ENCODE data around the gene CAMK2G.
A peak's percentile ranks its signal among the peaks of the same experiment; 100 is the strongest.
"Not testable (repeated sequence)": the region's sequence is repeated elsewhere in the genome, so short reads cannot be mapped to it uniquely, and the experiment has no call there.

Gene CAMK2G

DNA sequence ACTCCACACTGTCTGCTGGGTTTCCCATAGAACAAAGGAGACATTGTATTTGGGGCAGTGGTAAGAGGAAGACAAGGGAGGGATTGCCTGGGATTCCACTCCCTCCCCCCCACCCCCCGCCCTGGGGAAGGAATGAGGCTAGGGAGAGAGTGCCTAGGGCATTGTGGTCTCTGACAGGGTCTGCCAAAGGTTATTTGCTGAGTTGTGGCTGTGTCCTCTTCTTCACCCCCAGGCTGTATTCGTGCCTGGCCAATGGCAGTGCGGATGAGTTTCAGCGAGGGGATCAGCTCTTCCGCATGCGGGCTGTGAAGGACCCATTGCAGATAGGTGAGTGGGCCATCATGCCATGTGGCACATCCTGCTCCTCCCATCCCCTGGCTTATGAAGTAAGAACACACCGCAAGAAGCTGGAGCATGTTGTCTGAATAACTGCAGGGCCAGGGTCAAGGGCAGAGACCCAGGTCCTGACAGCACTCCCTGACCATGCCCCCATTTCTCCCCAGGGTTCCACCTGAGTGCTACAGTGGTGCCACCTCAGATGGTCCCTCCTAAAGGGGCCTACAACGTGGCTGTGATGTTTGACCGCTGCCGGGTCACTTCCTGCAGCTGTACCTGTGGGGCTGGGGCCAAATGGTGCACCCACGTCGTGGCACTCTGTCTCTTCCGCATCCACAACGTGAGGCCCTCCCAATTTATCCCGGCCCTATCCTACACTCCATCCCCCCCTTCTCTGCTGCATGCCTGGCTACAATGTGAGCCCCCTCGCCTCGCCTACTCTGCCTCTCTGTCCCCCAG, 85.3 kb downstream of the CAMK2G start:
- no peak for DNase-seq

DNA sequence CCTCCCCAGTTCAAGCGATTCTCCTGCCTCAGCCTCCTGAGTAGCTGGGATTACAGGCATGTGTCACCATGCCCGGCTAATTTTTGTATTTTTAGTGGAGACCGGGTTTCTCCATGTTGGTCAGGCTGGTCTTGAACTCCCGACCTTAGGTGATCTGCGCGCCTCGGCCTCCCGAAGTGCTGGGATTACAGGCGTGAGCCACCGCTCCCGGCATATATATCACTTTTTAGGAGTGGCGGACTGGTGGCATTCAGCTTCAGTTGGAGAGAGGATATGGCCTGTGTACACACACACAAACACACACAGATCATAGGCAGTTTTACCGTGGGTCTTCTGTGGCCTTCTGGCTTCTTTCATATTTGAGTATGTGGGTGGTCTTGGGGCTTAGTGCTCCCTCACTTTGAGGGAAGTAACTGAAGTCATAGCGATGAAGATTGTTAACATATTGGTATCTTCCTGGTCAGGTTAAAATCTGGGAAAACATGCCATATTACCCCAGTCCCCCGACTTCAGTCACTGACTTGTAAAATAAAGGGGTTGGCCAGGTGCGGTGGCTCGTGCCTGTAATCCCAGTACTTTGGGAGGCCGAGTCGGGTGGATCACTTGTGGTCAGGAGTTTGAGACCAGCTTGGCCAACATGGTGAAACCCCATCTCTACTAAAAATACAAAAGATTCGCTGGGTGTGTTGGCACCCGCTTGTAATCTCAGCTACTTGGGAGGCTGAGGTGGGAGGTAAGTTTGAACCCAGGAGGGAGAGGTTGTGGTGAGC, 87.1 kb downstream of the CAMK2G start:
- not testable (repeated sequence) for DNase-seq

GRCh38 chr10:73786512-73786885, 87.9 kb downstream of the CAMK2G start:
- DNase-seq, result no peak

DNA sequence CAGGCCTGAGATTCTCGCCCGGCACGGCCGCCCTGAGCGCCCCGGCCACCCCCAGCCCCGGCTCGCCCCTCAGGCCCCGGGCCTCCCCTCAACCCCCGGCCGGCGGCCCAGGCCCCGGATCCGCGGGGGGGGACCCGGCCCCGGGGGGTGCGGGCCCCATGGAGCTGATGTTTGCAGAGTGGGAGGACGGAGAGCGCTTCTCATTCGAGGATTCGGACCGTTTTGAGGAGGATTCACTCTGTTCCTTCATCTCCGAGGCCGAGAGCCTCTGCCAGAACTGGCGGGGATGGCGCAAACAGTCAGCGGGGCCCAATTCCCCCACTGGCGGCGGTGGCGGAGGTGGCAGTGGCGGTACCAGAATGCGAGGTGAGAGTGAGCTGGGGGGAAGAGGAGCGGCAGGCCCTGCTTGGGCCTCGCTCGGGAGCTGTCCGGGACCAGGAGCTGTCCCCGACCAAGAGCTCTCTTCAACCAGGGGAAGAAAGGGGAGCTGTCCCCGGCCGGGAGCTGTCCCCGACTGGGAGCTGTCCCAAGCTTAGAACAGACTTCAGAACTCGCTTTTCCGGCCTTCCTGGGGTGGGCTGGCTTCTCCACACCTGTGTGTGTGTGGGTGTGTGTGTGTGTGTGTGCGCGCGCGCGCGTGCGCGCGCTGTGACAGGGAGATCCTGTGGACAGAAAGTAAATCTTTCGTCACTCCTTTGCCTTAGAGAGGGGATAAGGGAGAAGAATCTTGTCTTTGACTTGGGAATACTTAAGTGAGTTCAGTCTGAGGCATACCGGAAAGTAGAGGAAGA, 88.4 kb downstream of the CAMK2G start:
- no peak for DNase-seq

- DNase-seq, result peak; percentile 80
Measured at GRCh38 chr10:73785211-73785720, 89.1 kb downstream of the CAMK2G start, which contains the start of gene ZSWIM8. Gene ZSWIM8 (plus strand): TSS chr10:73785606. CDS start chr10:73785879, 273 bp downstream.

DNA sequence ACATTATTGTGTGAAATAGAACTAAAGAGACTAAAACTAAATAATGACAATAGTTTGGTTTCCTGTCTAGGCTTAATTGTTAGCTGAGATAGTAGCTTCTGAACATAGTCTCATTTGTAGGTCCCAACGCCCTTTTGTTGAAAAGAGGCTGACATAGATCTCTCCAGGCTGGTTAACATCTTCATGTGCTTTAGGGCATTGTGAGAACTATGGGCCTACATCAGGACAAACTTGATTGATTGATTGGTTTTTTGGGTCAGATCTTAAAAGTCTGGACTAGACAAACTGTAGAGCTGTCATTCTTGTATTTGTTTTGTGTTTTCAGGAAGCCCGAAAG, 91.6 kb downstream of the CAMK2G start:
- no peak for DNase-seq

DNA sequence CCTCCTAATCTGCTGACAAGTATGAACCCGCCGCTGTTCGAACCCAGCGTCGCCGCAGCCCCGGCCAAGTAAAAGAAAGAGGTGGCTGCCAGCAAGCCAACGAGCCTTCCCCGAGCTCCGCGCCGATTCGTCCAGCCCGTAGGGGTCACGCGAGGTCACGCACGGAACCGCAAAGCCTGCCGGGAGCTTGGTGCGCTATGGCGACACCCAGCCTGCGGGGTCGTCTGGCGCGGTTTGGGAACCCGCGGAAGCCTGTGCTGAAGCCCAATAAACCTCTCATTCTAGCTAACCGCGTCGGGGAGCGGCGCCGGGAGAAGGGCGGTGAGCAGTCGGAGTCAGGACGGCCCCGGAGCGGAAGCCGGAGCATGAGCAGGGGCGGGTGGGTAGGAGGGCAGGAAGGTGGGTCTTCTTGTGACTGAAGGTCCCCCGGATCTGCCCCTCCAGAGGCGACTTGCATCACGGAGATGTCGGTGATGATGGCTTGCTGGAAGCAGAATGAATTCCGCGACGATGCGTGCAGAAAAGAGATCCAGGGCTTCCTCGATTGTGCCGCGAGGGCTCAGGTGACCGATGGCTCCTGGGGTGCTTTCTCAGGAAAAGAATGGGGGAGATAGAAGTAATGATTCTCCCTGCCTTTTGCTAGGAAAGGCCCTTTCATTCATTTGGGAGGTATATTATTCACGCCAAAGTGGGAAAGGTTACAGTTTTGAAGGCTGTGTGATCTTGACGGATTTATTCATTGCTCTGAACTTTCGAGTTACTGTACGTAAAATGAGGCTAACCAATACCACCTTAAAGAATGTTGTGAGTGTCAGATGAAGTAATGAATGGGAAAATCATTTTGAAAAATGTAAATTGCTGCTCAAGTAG, 92.2 kb downstream of the CAMK2G start, which contains the start of gene CHCHD1:
Gene CHCHD1, plus strand, starts transcription at position 170 of the 870 bp plus-strand sequence. Its CDS starts 28 bp downstream, at position 198.
- peak; percentile 54 for DNase-seq

DNA sequence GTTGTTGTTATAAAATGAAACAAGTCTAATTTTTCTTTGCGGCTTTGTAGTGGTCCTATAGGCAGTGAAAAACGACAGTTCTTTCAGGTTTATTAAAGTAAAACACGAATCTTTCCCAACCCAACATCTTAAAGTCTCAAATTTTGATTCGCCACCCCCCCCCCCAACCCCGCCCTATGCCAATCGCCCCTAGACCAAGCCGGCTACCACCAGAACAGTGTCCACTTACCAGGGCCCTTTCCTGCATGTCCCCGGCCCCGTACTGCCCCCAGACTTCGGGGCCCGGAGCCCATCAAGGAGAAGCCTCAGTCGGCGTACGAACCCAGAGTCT, 92.8 kb downstream of the CAMK2G start:
- DNase-seq, result no peak

- no peak for DNase-seq
Measured at GRCh38 chr10:73780966-73781365, 93.4 kb downstream of the CAMK2G start.

DNA sequence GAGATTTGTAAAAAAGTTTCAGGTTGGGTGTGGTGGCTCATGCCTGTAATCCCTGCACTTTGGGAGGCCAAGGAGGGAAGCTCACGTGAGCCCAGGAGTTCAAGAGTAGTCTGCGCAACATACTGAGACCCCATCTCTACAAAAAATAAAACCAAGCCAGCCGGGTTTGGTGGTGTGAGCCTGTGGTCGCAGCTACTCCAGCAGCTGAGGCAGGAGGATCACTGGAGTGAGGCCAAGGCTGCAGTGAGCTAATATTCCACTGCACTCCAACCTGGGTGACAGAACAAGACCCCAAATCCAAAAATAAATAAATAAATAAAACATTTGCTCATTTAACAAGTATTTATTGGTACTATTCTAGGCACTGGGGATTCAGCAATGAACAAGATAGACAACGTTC, 94.1 kb downstream of the CAMK2G start:
- DNase-seq, result no peak

DNA sequence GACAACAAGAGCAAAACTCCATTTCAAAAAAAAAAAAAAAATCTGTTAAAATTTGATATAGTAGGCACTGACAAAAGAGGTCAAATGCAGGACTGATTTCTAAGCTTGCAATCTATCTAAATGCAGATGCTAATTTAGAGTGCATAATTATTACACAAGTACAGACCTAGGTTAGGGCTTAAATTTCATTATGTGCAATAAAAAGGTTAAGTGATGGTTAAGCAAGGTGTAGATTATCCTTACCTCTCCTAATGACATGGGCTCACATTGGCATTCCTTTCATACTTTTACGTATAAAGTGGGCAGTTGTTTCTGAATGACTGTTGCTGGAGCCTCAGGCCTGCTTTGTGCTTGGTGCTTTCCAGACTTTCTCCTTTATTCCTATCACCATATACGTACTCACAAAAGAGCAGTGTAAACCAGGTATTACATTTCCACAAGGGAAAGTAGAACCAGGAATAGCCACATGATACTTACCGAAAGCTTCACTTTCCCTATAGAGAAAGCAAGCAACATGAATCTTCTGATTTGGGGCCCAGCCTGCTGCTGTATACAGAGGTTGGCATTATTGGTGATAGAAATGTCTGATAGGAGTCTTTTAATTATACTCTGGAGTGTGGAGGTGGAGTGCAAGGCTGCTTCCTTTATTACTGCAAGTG, 94.7 kb downstream of the CAMK2G start:
- no peak for DNase-seq

GRCh38 chr10:73779018-73779417, 95.3 kb downstream of the CAMK2G start:
- no peak for DNase-seq

GRCh38 chr10:73774637-73775036, 99.7 kb downstream of the CAMK2G start:
- DNase-seq, result no peak

DNA sequence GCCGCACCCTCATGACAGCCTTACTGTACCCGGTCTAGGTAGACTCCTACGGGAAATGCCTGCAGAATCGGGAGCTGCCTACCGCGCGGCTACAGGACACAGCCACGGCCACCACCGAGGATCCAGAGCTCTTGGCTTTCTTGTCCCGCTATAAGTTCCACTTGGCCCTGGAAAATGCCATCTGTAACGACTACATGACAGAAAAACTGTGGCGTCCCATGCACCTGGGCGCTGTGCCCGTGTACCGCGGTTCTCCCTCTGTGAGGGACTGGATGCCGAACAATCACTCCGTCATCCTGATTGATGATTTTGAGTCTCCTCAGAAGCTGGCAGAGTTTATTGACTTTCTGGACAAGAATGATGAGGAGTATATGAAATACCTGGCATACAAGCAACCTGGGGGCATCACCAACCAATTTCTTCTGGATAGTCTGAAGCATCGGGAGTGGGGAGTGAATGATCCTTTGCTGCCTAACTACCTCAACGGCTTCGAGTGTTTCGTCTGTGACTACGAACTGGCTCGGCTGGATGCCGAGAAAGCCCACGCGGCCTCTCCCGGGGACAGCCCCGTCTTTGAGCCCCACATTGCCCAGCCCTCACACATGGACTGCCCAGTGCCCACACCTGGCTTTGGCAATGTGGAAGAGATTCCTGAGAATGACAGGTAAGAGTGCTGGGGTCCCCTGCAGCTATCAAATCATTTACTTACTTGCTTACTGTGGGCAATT, 101.0 kb downstream of the CAMK2G start:
- no peak for DNase-seq

DNA sequence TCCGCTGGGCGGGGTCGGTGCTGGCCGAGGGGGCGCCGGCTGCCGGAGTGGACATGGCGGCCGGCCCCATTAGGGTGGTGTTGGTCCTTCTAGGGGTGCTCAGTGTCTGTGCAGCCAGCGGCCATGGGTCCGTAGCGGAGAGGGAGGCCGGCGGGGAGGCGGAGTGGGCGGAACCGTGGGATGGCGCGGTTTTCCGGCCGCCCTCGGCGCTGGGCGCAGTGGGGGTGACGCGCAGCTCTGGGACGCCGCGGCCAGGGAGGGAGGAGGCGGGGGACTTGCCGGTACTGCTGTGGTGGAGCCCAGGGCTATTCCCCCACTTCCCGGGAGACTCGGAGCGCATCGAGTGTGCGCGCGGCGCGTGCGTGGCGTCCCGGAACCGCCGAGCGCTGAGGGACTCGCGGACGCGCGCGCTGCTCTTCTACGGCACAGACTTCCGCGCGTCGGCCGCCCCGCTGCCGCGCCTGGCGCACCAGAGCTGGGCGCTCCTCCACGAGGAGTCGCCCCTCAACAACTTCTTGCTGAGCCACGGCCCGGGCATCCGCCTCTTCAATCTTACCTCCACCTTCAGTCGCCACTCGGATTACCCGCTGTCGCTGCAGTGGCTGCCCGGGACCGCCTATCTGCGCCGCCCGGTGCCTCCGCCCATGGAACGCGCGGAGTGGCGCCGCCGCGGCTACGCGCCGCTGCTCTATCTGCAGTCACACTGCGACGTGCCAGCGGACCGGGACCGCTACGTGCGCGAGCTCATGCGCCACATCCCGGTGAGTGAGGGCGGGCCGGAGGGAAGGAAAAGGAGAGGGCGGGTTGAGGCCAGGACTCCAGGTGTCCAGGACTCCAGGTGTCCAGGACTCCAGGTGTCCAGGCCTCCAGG, 101.8 kb downstream of the CAMK2G start:
- DNase-seq, result peak; percentile 33

DNA sequence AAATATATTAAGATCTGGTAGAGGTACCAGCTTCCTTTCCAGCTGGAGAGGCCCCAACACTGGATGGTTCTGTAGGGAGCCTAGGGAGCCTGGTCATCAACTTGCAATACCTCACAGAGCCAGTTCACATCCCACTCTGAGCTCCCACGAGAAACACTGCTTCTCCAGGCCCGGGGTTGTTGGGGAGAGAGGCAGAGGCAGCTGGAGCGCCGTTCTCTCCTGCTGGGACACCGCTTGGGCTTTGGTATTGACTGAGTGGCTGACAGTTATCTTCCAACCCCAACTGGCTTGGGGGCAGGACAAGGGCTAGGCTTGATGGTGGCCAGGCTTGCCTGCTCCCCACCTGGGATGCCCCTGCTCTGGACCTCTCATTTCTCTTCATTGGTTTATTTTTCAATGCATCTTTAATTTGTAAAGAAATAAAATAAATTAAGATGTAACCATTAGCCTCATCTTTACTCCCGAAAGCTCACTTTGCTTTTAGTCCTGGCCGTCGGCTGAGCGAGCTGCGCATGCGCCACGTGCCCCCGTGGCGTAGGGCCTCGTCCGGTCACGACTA, 102.6 kb downstream of the CAMK2G start:
- DNase-seq, result peak; percentile 35

DNA sequence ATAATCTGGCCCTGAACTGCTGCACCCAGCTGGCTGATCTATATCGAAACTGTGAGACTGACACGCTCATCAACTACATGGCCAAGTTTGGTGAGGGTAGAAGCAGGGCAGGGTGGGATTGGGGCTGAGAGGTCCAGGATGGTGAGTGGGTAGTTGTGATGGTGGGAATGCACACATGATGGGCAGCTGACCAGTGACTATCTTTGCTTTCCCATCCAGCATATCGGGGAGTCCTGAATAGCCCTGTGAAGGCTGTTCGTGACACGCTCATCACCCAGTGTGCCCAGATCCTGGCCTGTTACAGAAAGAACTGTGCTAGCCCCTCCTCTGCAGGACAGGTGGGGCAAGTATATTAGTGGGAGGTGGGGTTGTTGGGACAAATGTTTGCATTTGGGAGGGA, 105.0 kb downstream of the CAMK2G start:
- DNase-seq, result no peak

DNA sequence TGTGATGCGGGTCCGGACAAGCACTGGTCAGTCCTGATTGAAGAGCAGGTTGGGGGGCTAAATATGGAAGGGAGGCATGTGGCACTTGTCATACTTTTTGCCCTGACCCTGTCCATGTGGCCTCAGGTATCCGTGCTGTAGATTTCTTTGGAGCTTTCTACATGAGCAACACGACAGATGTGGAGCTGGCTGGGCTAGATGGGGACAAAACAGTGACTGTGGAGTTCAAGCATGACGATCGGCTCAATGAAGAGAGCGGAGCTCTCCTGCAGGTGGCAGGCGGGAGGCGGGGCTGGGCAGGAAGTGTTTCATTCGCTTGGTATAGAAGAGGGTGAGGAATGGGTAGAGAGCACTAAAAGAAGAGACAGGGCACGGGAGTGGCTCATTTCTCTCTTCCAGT, 105.5 kb downstream of the CAMK2G start:
- DNase-seq, result no peak

GRCh38 chr10:73765066-73765465, 109.3 kb downstream of the CAMK2G start:
- no peak for DNase-seq

DNA sequence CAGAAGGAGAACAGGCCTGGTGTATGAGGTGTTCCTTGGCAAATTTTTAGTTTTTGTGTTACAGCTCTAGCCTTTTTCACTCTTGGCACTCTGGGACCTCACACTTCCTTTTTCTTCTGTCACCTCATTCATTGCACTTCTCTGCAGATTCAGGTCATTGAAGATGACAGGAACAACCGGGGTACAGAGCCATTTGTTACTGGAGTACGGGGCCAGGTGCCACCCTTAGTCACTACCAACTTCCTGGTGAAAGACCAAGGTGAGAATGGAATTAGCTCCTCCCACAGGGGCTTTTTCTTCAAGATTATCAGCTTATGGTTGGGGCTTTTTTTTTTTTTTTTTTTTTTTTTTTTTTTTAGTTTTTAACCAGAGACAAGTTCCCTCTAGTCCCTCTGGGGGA, 111.0 kb downstream of the CAMK2G start:
- DNase-seq, result no peak
